ENCODE results near the gene KRT71. TPM values are rescaled to one million over a fixed set of nuclear protein-coding genes. Genes with fewer than 3 reads are reported as not detected.

The KRT71 gene
- total RNA-seq, 1 donor from 2014 or later = not detected

GRCh38 chr12:52577316-52577715 lies 24.4 kb upstream of the KRT71 start:
- Mint-ChIP-seq H3K4me3 (ENCODE audit: unreplicated experiment) (no peak overlapping the region), H3K4me1 (ENCODE audit: unreplicated experiment) (no peaks in the 10 kb centered on the region), H3K36me3 (ENCODE audit: unreplicated experiment) (no peaks in the 10 kb centered on the region), H3K9me3 (ENCODE audit: unreplicated experiment) (no peaks in the 10 kb centered on the region), H3K27me3 (ENCODE audit: unreplicated experiment) (peaks cover 49% of the 10 kb centered on the region), H3K27ac (ENCODE audit: unreplicated experiment) (no peak overlapping the region)
- DNase-seq (ENCODE audit: extremely low spot score, unreplicated experiment) = no peak
- no peak for TF ChIP-seq CTCF (IDR thresholded peaks at IDR 0.05)

- Mint-ChIP-seq H3K36me3 (ENCODE audit: unreplicated experiment) (no peaks in the 10 kb centered on the region), H3K27ac (ENCODE audit: unreplicated experiment) (no peak overlapping the region), H3K4me3 (ENCODE audit: unreplicated experiment) (no peak overlapping the region), H3K9me3 (ENCODE audit: unreplicated experiment) (no peaks in the 10 kb centered on the region), H3K4me1 (ENCODE audit: unreplicated experiment) (no peaks in the 10 kb centered on the region), H3K27me3 (ENCODE audit: unreplicated experiment) (peaks cover 51% of the 10 kb centered on the region)
- no peak for TF ChIP-seq CTCF (IDR thresholded peaks at IDR 0.05)
- DNase-seq (ENCODE audit: extremely low spot score, unreplicated experiment) = no peak
These were observed 23.0 kb upstream of the KRT71 start for GRCh38 chr12:52575948-52576347.

- no peak overlapping the region for H3K4me3 Mint-ChIP-seq (ENCODE audit: unreplicated experiment)
- no peak for DNase-seq (ENCODE audit: extremely low spot score, unreplicated experiment)
- no peaks in the 10 kb centered on the region for H3K4me1 Mint-ChIP-seq (ENCODE audit: unreplicated experiment)
- peaks cover 52% of the 10 kb centered on the region for H3K27me3 Mint-ChIP-seq (ENCODE audit: unreplicated experiment)
- no peak overlapping the region for H3K27ac Mint-ChIP-seq (ENCODE audit: unreplicated experiment)
- TF ChIP-seq CTCF (IDR thresholded peaks at IDR 0.05) = no peak
- no peaks in the 10 kb centered on the region for H3K9me3 Mint-ChIP-seq (ENCODE audit: unreplicated experiment)
- H3K36me3 Mint-ChIP-seq (ENCODE audit: unreplicated experiment) = no peaks in the 10 kb centered on the region
These were observed 22.3 kb upstream of the KRT71 start for GRCh38 chr12:52575256-52575655.

GRCh38 chr12:52573743-52574142 lies 20.8 kb upstream of the KRT71 start, which contains the start of gene KRT74:
Gene KRT74 (minus strand): TSS chr12:52573843. CDS start chr12:52573777, 66 bp downstream.
- Mint-ChIP-seq H3K4me3 (ENCODE audit: unreplicated experiment) (no peak within 1 kb of the TSS), H3K36me3 (ENCODE audit: unreplicated experiment) (no peaks in the 10 kb centered on the region), H3K27me3 (ENCODE audit: unreplicated experiment) (peaks cover 42% of the 10 kb centered on the region), H3K9me3 (ENCODE audit: unreplicated experiment) (no peaks in the 10 kb centered on the region), H3K27ac (ENCODE audit: unreplicated experiment) (no peak within 1 kb of the TSS), H3K4me1 (ENCODE audit: unreplicated experiment) (no peaks in the 10 kb centered on the region)
- no peak for DNase-seq (ENCODE audit: extremely low spot score, unreplicated experiment)
- no peak for TF ChIP-seq CTCF (IDR thresholded peaks at IDR 0.05)

GRCh38 chr12:52573306-52573705 lies 20.4 kb upstream of the KRT71 start:
- H3K4me1 Mint-ChIP-seq (ENCODE audit: unreplicated experiment) = no peaks in the 10 kb centered on the region
- peaks cover 43% of the 10 kb centered on the region for H3K27me3 Mint-ChIP-seq (ENCODE audit: unreplicated experiment)
- no peak overlapping the region for H3K4me3 Mint-ChIP-seq (ENCODE audit: unreplicated experiment)
- no peak for DNase-seq (ENCODE audit: extremely low spot score, unreplicated experiment)
- H3K27ac Mint-ChIP-seq (ENCODE audit: unreplicated experiment) = no peak overlapping the region
- no peaks in the 10 kb centered on the region for H3K36me3 Mint-ChIP-seq (ENCODE audit: unreplicated experiment)
- H3K9me3 Mint-ChIP-seq (ENCODE audit: unreplicated experiment) = no peaks in the 10 kb centered on the region
- TF ChIP-seq CTCF (IDR thresholded peaks at IDR 0.05) = no peak
